HK-2 (cell line): ENCODE results near the gene TAS2R40.
A peak's percentile ranks its signal among the peaks of the same experiment; 100 is the strongest.
"Not testable (repeated sequence)": the region's sequence is repeated elsewhere in the genome, so short reads cannot be mapped to it uniquely, and the experiment has no call there.

Experiments
- DNase-seq: peaks from one replicate; pipeline ENCODE4 v3.0.0-alpha.2; 2018; ENCODE audit not compliant: unreplicated experiment

Gene TAS2R40

GRCh38 chr7:143250199-143250598, 28.4 kb downstream of the TAS2R40 start:
- no peak for DNase-seq

- no peak for DNase-seq
These were observed 29.0 kb downstream of the TAS2R40 start for GRCh38 chr7:143250822-143251221.

GRCh38 chr7:143252006-143252405, 30.2 kb downstream of the TAS2R40 start:
- DNase-seq, result no peak

GRCh38 chr7:143255564-143255963, 33.7 kb downstream of the TAS2R40 start:
- DNase-seq, result no peak

GRCh38 chr7:143256325-143256724, 34.5 kb downstream of the TAS2R40 start:
- DNase-seq, result no peak

GRCh38 chr7:143256932-143257331, 35.1 kb downstream of the TAS2R40 start:
- no peak for DNase-seq

- no peak for DNase-seq
These were observed 35.7 kb downstream of the TAS2R40 start for GRCh38 chr7:143257501-143257900.

GRCh38 chr7:143258831-143259230, 37.0 kb downstream of the TAS2R40 start:
- DNase-seq, result no peak

GRCh38 chr7:143259765-143260164, 37.9 kb downstream of the TAS2R40 start:
- DNase-seq, result no peak

- DNase-seq, result no peak
These were observed 40.1 kb downstream of the TAS2R40 start for GRCh38 chr7:143261901-143262300.

GRCh38 chr7:143263266-143264195, 41.7 kb downstream of the TAS2R40 start, which contains the start of gene GSTK1:
TSS of gene GSTK1 (plus strand) at chr7:143263441. CDS start at chr7:143263514, 73 bp downstream.
- DNase-seq, result peak; percentile 77

- DNase-seq, result not testable (repeated sequence)
These were observed 42.3 kb downstream of the TAS2R40 start for GRCh38 chr7:143264196-143264568.

- no peak for DNase-seq
These were observed 43.3 kb downstream of the TAS2R40 start for GRCh38 chr7:143265017-143265693.

GRCh38 chr7:143269251-143269650, 47.4 kb downstream of the TAS2R40 start:
- no peak for DNase-seq

- no peak for DNase-seq
These were observed 49.4 kb downstream of the TAS2R40 start for GRCh38 chr7:143271240-143271639.
